NCI-H2227 (cell line): Measurements from ENCODE around the gene CBLL2.
"Not testable (repeated sequence)": the region's sequence is repeated elsewhere in the genome, so short reads cannot be mapped to it uniquely, and the experiment has no call there.

Source experiments
- DNase-seq: peaks from one replicate; lab custom pipeline; 2025; ENCODE audit not compliant: unreplicated experiment; lab: John Stamatoyannopoulos, UW

CBLL2 gene

DNA sequence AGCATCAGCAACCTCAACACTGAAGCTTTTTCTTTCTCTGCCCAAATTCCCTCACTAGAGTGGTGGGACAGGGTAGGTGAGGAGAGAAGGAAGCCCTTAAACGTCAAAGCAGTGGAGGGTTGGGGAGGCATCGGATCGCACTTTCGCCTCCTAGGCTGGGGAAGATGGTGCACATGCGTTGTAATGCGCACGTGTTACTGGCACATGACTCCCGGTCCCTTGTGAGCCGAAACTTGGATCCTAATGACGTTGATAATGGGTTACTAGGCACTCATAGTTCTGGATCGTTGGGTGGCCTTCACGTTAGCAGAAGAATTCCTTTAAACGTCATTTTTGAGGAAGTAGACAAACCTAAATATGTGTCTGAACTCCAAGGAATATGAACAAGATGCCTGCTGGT lies at the start of gene CBLL2:
TSS of gene CBLL2 (plus strand) at position 301 of the 400 bp plus-strand sequence. CDS start at position 380, 79 bp downstream.
- no peak for DNase-seq

DNA sequence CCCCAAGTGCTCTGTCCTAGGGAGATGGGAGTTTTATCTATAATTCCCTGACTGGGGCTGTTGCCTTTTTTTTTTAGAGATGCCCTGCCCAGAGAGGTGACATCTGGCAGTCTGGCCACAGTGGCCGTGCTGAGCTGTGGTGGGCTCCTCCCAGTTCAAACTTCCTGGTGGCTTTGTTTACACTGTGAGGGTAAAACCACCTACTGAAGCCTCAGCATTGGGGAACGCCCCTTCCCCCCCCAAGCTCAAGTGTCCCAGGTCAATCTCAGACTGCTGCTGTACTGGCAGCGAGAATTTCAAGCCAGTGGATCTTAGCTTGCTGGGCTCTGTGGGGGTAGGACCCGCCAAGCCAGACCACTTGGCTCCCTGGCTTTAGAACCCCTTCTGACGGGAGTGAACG lies 38.3 kb upstream of the CBLL2 start:
- no peak for DNase-seq

- DNase-seq: no peak
Observed at GRCh38 chrX:22237479-22237878, 35.2 kb upstream of the CBLL2 start.

GRCh38 chrX:22246620-22247019 lies 26.1 kb upstream of the CBLL2 start:
- no peak for DNase-seq

DNA sequence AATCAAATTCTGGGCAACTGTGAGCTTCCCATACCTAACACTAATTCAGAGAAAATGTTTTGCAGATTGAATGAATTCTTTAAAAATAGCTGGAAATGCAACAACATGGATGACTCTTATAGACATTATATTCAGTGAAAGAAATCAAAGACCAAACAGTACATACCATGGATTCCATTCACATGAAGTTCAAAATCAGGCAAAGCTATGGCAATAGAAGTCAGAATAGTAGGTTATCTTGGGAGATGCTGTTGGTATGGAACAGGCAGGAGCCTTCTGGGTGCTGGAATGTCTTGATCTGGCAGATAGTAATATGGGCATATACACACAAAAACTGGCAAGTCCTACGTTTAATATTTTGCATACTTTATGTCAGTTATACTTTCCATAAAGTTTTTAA lies 25.5 kb upstream of the CBLL2 start:
- DNase-seq: no peak

GRCh38 chrX:22248401-22248800 lies 24.3 kb upstream of the CBLL2 start:
- no peak for DNase-seq

GRCh38 chrX:22249371-22249770 lies 23.3 kb upstream of the CBLL2 start:
- DNase-seq: peak; percentile 15

DNA sequence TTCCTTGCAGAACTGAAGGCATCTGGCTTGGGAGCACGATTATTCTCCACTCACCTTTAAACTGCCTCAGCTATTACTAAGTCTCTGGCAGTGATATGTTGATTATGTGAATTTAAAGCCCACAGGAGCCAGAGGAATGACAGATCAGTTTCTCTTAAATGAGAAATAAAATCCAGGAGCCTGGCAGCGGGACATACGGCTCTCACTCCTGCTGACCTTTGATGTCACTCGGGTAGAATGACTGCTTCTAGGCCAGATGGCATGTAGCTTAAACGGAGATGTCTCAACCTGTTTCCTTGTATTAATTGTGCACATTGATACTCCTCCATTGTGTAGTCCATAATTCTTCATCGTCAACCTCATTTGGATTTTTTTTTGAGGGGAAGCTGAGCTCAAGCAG lies 4.0 kb upstream of the CBLL2 start:
- no peak for DNase-seq

DNA sequence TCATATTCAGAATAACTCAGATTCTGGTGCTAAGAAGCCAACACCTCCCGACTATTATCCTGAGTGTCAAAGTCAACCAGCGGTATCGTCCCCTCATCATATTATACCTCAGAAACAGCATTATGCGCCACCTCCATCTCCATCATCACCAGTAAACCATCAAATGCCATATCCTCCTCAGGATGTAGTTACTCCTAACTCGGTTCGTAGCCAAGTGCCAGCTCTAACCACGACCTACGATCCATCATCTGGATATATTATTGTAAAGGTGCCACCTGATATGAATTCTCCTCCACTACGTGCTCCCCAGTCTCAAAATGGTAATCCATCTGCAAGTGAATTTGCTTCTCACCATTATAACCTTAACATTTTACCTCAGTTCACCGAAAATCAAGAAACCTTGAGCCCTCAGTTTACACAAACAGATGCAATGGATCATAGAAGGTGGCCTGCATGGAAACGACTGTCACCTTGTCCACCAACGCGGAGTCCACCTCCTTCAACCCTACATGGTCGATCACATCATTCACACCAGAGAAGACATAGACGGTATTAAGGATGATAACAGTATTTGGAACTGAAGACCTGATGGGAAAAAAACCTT lies 1.1 kb downstream of the CBLL2 start:
- DNase-seq: no peak

- no peak for DNase-seq
Observed at GRCh38 chrX:22276781-22277180, 4.1 kb downstream of the CBLL2 start.

GRCh38 chrX:22278375-22278774 lies 5.7 kb downstream of the CBLL2 start:
- no peak for DNase-seq

GRCh38 chrX:22289209-22289608 lies 16.5 kb downstream of the CBLL2 start:
- not testable (repeated sequence) for DNase-seq

DNA sequence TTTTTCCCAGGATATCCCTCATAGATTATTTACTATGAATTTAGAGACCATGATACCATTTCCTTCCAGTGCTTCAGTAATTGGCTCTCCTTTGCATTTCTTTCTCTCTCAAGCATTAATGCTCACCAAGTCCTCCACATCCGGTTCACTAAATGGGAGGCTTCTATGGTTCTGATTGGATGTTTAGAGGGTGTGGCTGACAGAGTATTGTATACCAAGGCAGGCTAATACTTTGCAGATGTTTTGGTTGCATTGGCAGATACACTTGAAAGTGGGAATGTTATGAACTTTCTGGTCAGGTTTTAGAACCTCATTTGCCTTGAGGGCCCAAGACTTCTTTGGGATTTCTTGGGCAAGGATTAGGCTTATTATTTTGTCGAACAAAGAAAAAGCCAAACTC lies 24.2 kb downstream of the CBLL2 start:
- no peak for DNase-seq

GRCh38 chrX:22300130-22300529 lies 27.4 kb downstream of the CBLL2 start:
- DNase-seq: peak; percentile 78

GRCh38 chrX:22310779-22311178 lies 38.1 kb downstream of the CBLL2 start:
- DNase-seq: no peak

DNA sequence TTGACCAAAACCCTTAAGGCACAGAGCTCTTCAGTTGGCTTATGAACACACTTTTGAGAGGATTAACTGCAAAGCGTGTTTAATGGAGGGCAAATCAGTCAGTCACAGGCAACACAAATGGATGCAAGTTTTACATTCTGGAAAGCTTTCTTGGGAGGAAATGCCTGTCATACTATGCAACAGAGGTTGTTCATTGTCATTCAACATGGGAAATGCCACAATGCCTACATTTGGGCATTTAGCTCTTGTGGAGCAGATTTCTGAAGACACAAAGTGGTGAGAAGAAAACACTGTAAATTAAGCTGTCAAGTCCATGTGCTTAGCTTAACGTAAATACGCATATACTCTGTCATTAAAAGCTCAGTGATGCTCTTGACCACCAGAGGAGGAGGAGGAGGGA lies 41.1 kb downstream of the CBLL2 start:
- DNase-seq: no peak

DNA sequence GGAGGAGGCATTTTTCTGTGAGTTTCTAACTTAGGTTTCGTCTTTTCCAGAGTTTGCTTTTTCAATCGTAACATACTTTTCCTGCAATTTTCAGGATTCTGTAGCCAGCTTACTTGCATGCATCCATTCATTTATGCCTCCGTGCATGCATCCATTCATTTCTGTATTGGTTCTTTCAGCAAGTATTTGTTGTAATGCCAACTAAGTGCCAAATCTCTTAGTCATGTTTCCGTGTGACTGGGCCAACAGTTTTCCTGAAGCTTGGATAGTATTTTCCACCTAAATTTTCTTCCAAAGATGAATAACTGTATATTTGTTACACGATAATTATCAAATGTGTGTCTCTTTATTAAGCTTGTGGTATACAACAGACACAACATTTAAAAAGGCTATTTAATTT lies 41.5 kb downstream of the CBLL2 start:
- DNase-seq: no peak

DNA sequence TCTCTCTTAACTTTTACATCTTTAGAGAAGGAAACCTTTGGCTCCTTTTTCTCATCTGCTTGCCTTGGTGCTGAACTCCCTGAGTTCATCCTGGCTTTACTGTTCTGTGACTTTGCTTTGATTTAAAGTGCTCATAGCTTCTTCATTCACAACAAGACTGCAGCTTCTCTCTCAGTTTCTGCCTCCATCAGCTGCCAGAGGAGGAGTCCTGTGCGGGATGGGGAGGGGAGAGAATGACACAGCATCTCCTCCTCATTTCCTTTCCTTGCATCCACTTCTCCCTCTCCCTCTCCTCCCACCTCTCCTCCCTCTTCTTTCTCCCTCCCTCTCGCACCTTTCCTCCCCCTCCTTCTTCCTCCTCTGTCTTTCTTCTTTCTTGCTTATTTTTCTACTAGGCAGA lies 42.0 kb downstream of the CBLL2 start:
- peak; percentile 23 for DNase-seq

- no peak for DNase-seq
Observed at GRCh38 chrX:22315151-22315550, 42.4 kb downstream of the CBLL2 start.

GRCh38 chrX:22320236-22320873 lies 47.6 kb downstream of the CBLL2 start:
- no peak for DNase-seq

- no peak for DNase-seq
Observed at GRCh38 chrX:22323541-22323940, 50.8 kb downstream of the CBLL2 start.
